Amniotic epithelial cell (primary cell): ENCODE results near the gene SLC7A14.

Source experiments
- DNase-seq: peaks from one replicate; pipeline ENCODE4 v3.0.0-alpha.2; 2010; ENCODE audit warnings: low read depth

SLC7A14 gene

GRCh38 chr3:170534227-170534626 lies 51.6 kb downstream of the SLC7A14 start:
- DNase-seq, result no peak

GRCh38 chr3:170532573-170532972 lies 53.3 kb downstream of the SLC7A14 start:
- no peak for DNase-seq

GRCh38 chr3:170531657-170532335 lies 54.1 kb downstream of the SLC7A14 start:
- DNase-seq, result no peak

- no peak for DNase-seq
These were observed 54.8 kb downstream of the SLC7A14 start for GRCh38 chr3:170531054-170531453.

- no peak for DNase-seq
These were observed 56.0 kb downstream of the SLC7A14 start for GRCh38 chr3:170529912-170530311.

- DNase-seq, result no peak
These were observed 56.5 kb downstream of the SLC7A14 start for GRCh38 chr3:170529346-170529745.

GRCh38 chr3:170528726-170529125 lies 57.1 kb downstream of the SLC7A14 start:
- DNase-seq, result no peak

- DNase-seq, result no peak
These were observed 61.8 kb downstream of the SLC7A14 start for GRCh38 chr3:170524073-170524472.

GRCh38 chr3:170523248-170523647 lies 62.6 kb downstream of the SLC7A14 start:
- DNase-seq, result no peak

- DNase-seq, result no peak
These were observed 63.7 kb downstream of the SLC7A14 start for GRCh38 chr3:170522201-170522600.

GRCh38 chr3:170520996-170521395 lies 64.9 kb downstream of the SLC7A14 start:
- DNase-seq, result no peak

- peak; percentile 36 for DNase-seq
These were observed 68.5 kb downstream of the SLC7A14 start for GRCh38 chr3:170517242-170517945.

GRCh38 chr3:170513642-170514041 lies 72.2 kb downstream of the SLC7A14 start:
- DNase-seq, result no peak

GRCh38 chr3:170511371-170511770 lies 74.5 kb downstream of the SLC7A14 start:
- no peak for DNase-seq

- no peak for DNase-seq
These were observed 77.0 kb downstream of the SLC7A14 start for GRCh38 chr3:170508839-170509238.

- DNase-seq, result no peak
These were observed 77.6 kb downstream of the SLC7A14 start for GRCh38 chr3:170508291-170508690.

- DNase-seq, result no peak
These were observed 78.8 kb downstream of the SLC7A14 start for GRCh38 chr3:170507063-170507462.

- peak; percentile 55 for DNase-seq
These were observed 79.3 kb downstream of the SLC7A14 start for GRCh38 chr3:170506556-170506955.

- DNase-seq, result no peak
These were observed 83.6 kb downstream of the SLC7A14 start for GRCh38 chr3:170502297-170502696.

- no peak for DNase-seq
These were observed 84.9 kb downstream of the SLC7A14 start for GRCh38 chr3:170500995-170501394.

- DNase-seq, result no peak
These were observed 85.4 kb downstream of the SLC7A14 start for GRCh38 chr3:170500462-170500861.

- DNase-seq, result peak; percentile 82
These were observed 86.2 kb downstream of the SLC7A14 start for GRCh38 chr3:170499562-170500156.
